ENCODE results near the gene BICC1.

The BICC1 gene

GRCh38 chr10:58778966-58779365 is 266.3 kb downstream of the BICC1 start:
- no peak for DNase-seq (ENCODE audit: low spot score)

DNA sequence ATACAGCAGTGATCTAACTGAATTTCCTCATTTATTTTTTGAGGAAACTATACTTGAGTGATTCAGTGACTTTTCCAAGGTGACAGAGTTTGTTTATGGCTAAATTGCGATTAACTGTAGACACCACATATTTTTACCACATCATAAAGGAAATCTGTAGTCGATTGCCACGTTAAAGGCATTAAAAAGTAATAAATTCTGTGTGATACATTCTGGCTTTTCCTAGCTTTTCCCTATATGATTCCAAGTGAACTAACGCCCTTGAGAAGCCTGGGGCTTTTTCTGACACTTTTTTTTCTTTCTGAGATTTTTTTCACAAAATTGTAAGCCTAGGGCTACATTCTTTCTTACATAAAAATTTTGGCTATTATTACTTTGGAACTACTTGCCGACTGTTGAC is 266.9 kb downstream of the BICC1 start:
- DNase-seq (ENCODE audit: low spot score), result no peak

GRCh38 chr10:58780476-58780875 is 267.8 kb downstream of the BICC1 start:
- no peak for DNase-seq (ENCODE audit: low spot score)

DNA sequence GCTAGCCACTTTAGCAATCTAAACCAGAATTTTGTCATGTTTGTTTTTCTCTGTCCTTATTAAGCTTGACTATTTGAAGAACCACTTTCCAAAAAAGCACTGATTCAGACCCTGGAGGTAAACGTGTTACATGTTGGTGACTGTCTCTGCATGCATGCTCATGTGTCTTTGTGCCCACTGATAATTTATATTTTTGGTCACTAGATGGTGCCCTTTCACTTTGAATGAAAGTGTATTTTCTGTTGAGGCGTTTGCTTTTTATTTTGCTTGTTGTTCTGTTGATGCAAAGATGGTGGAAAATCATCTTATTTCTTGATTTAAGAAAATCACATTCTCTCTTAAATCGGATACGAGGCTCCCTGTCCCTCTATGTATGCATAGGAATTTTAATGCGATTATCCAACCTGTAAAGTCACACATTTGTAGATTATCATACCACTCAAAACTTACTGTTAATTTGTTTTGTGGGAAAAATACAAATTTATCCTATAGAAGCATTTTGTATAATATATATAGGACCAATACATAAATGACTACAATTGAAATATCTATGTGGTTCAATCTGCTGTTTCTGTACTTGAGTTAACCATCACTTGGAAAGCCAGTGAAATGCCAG is 269.3 kb downstream of the BICC1 start:
- DNase-seq (ENCODE audit: low spot score), result peak; percentile 53

- DNase-seq (ENCODE audit: low spot score), result no peak
Measured at GRCh38 chr10:58782876-58783851, 270.5 kb downstream of the BICC1 start.

- no peak for DNase-seq (ENCODE audit: low spot score)
Measured at GRCh38 chr10:58784361-58784760, 271.7 kb downstream of the BICC1 start.

DNA sequence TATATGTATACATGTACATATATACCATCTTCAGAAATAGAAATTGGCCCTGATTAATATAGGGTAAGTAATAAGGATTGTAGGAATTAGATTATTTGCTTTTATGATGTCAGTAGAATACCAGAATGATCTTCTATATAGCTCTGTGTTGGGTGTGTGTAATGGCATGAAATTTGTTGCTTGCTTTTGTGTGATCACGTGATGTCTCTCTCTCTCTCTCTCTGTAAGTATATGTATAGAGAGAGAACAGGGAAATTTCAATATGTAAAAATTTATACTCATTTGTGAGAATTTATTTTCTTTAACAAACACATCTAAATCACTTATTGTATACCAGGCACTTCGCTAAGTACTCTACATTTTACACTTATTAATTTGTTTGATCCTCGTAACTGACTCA is 272.7 kb downstream of the BICC1 start:
- DNase-seq (ENCODE audit: low spot score), result no peak

DNA sequence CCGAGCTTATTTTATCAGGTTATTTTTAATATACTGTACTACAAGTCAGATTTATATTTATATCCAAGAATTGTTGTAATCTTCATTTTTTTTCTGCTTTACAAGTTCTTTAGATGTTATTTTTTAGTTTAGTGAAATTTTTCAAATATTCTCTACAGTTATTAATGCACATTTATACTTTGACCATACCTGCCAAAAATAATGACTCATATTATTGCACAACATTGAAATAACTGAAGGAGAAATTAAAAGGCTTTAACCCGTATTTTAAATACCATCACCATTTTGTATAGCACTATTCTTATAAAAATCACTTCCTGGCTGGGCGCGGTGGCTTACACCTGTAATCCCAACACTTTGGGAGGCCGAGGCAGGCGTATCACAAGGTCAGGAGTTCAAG is 278.5 kb downstream of the BICC1 start:
- DNase-seq (ENCODE audit: low spot score), result no peak

DNA sequence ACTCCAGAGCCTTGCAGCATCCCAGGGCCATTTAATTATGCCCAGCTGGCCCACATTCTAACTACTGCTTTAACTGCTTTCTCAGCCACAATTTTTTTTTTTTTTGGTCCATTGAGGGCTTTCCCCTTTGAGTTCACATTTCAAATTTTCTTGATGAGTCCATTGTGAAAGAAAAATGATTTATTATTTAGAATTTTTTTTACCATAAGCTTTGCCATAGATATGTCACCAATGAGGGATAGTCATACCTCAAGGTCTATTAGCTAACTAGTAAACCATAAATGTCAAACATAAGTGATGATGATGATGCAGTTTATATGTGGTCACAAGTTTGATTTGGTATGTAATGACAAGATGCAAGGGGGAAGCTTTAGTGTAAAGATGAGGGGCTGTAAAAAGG is 282.9 kb downstream of the BICC1 start:
- DNase-seq (ENCODE audit: low spot score), result no peak

- DNase-seq (ENCODE audit: low spot score), result no peak
Measured at GRCh38 chr10:58796242-58796641, 283.6 kb downstream of the BICC1 start.

GRCh38 chr10:58796824-58797223 is 284.2 kb downstream of the BICC1 start:
- DNase-seq (ENCODE audit: low spot score), result no peak

- peak; percentile 31 for DNase-seq (ENCODE audit: low spot score)
Measured at GRCh38 chr10:58797356-58797755, 284.7 kb downstream of the BICC1 start.

DNA sequence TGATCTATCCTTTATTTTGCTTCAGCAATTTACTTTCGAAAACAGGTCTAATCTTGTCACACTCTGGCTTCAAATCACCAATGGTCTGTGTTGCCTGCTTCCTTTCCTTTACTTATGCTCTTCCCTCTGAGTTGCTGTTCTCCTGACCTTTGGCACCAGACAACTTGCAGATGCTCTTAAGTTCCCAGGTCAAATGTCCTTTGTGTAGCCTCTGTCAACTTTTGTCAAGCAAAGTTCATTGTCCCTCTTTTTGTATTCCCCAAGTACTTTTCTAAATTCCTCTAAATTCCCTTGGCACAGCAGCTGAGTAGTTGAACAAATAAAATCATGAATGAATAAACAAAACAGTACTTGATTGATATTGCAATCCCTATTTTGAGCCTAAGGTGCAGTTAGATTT is 289.4 kb downstream of the BICC1 start:
- DNase-seq (ENCODE audit: low spot score), result no peak

GRCh38 chr10:58806323-58806722 is 293.7 kb downstream of the BICC1 start:
- no peak for DNase-seq (ENCODE audit: low spot score)

GRCh38 chr10:58806970-58807628 is 294.4 kb downstream of the BICC1 start:
- DNase-seq (ENCODE audit: low spot score), result peak; percentile 63

DNA sequence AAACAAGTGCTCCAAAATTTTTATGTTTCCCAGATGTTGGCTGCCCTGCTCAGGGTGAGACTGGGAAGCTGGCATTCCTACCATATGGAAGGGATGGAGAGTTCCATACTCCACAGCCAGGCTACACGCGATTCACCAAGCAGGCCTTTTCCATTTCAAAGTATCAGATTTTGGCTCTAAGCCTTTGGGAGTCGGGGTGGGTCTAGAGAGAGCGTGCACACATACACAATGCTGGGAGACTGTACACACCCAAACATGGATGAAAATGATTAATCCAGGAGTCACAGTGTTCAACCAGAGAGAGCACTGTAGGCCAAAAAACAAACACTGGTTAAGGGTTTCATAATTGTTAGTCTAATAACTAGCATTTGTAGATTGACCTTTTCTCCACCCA is 295.0 kb downstream of the BICC1 start:
- DNase-seq (ENCODE audit: low spot score), result no peak

- DNase-seq (ENCODE audit: low spot score), result no peak
Measured at GRCh38 chr10:58810751-58811150, 298.1 kb downstream of the BICC1 start.

DNA sequence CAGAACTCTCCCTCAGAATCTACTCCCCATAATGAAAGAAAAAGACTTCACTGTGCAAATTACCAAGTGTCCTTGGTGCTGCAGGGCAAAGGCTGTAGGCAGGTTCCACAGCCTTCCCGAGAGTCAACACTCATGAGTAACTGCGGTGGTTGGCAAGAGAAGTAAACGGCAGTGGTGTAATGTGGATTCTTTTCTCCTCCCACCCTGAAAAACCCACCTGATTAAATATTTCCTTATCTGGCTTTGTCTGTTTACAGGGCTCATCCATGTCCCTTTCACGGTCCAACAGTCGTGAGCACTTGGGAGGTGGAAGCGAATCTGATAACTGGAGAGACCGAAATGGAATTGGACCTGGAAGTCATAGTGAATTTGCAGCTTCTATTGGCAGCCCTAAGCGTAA is 300.9 kb downstream of the BICC1 start:
- DNase-seq (ENCODE audit: low spot score), result no peak

DNA sequence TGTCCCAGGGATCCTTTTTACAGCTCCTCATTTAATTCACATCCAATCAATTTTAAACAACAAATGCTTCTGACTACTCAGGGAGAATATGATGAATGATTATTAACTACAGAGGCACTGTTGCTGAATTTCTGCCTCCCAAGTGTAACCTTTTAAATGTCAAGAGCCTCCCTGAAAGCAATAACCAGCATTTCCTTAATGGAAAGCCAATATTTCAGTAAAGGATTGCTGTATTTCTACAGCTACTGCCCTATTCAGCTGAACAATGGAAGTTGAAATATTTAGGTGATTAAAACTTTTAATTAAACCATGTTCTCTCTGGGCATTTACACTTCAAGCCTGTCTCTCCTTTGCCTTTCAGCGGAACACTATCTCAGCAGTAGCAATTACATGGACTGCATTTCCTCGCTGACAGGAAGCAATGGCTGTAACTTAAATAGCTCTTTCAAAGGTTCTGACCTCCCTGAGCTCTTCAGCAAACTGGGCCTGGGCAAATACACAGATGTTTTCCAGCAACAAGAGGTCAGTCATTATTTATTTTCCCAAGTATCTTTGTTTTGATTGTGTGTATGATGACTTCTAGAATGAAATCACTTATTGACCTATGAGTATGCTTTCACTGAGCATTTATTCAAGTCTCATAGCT is 304.7 kb downstream of the BICC1 start:
- peak; percentile 26 for DNase-seq (ENCODE audit: low spot score)

DNA sequence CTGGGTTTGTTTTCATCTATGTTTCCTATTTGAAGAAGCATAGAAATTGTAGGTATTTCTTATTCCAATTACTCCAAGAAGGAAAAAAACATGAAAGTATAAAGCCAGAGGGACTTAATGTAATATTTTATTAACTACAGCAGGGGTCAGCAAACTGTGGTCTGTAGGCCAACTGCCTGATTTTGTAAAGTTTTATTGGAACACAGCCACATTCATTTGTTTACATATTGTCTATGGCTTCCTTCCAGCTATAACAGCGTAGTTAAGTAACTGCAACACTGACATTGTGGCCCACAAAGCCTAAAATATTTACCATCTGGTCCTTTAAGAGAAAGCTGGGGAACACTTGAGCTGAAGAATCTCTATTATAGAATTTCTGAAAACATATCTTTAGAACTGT is 306.2 kb downstream of the BICC1 start:
- DNase-seq (ENCODE audit: low spot score), result no peak

- no peak for DNase-seq (ENCODE audit: low spot score)
Measured at GRCh38 chr10:58820386-58820785, 307.7 kb downstream of the BICC1 start.

All from kidney capillary endothelial cell (primary cell).